IMR-90 (cell line): ENCODE results near the gene CST7. TPM values are rescaled to one million over a fixed set of nuclear protein-coding genes. Genes with fewer than 3 reads are reported as not detected.

Experiments
- ATAC-seq: fragments of 200-7000 bp; cut with Tn5 transposase; 2 replicates; pipeline ENCODE4 v1.9.1; 2020; ENCODE audit warnings: low read depth, mild to moderate bottlenecking, moderate library complexity
- BruUV-seq: library from RNA; stranded (reverse); fragments of 400-500 nt; replicated peaks from 2 replicates; lab custom pipeline; 2021; lab: Mats Ljungman, UMichigan
- CTCF ChIA-PET: fragments of 300-600 bp; formaldehyde crosslinking; extraction: SDS; loops from one replicate; lab custom pipeline; 2021; ENCODE audit warnings: antibody characterized with exemption; lab: Yijun Ruan, JAX
- POLR2A ChIA-PET: fragments of 300-600 bp; sonication (Branson Sonifier 250); formaldehyde crosslinking; loops from one replicate; lab custom pipeline; 2022; ENCODE audit warnings: antibody characterized with exemption; ENCODE audit not compliant: unreplicated experiment; lab: Charles Lee
- DNase-seq: peaks from one replicate; pipeline ENCODE4 v3.0.0; 2013
- H2AFZ ChIP-seq: replicated peaks from 2 replicates; pipeline ENCODE3; 2013; ENCODE audit warnings: low read length, mild to moderate bottlenecking; ENCODE audit not compliant: poor library complexity
- H2AK5ac ChIP-seq: 2 replicates; pipeline ENCODE4 v1.6.1; 2013; ENCODE audit warnings: low read depth, low read length, inconsistent platforms
- H2AK9ac ChIP-seq: replicated peaks from 2 replicates; pipeline ENCODE3; 2013; ENCODE audit warnings: mild to moderate bottlenecking, low read depth, low read length, moderate library complexity; ENCODE audit not compliant: poor library complexity
- H2BK120ac ChIP-seq: 2 replicates; pipeline ENCODE4 v1.6.1; 2013; ENCODE audit warnings: low read depth, low read length, inconsistent platforms
- H2BK15ac ChIP-seq: 3 replicates; pipeline ENCODE4 v1.6.1; 2013; ENCODE audit warnings: low read depth, low read length, inconsistent platforms
- H2BK20ac ChIP-seq: 2 replicates; pipeline ENCODE4 v1.6.1; 2013; ENCODE audit warnings: low read depth, mild to moderate bottlenecking, inconsistent platforms, low read length, moderate library complexity
- H2BK5ac ChIP-seq: 2 replicates; pipeline ENCODE4 v1.6.1; 2013; ENCODE audit warnings: mild to moderate bottlenecking, low read depth, low read length, inconsistent platforms; ENCODE audit not compliant: poor library complexity, severe bottlenecking
- H3K14ac ChIP-seq: replicated peaks from 2 replicates; pipeline ENCODE4 v1.6.1; 2013; ENCODE audit warnings: low read depth, low read length, inconsistent platforms
- H3K18ac ChIP-seq: 2 replicates; pipeline ENCODE4 v1.6.1; 2013; ENCODE audit warnings: low read depth, low read length, control low read depth
- H3K23ac ChIP-seq: 2 replicates; pipeline ENCODE4 v1.6.1; 2013; ENCODE audit warnings: low read depth, low read length, inconsistent platforms
- H3K27ac ChIP-seq: 2 replicates; pipeline ENCODE4 v1.5.1; 2013; ENCODE audit warnings: mild to moderate bottlenecking, control low read depth, low read length; ENCODE audit not compliant: insufficient read depth
- H3K27me3 ChIP-seq: 2 replicates; pipeline ENCODE4 v1.6.1; 2013; ENCODE audit warnings: low read length; ENCODE audit not compliant: control insufficient read depth, insufficient read depth
- H3K36me3 ChIP-seq: 2 replicates; pipeline ENCODE4 v1.6.1; 2013; ENCODE audit warnings: low read length, mixed read lengths; ENCODE audit not compliant: control insufficient read depth, insufficient read depth
- H3K4ac ChIP-seq: 2 replicates; pipeline ENCODE4 v1.6.1; 2013; ENCODE audit warnings: low read depth, low read length, inconsistent platforms
- H3K4me1 ChIP-seq: 2 replicates; pipeline ENCODE4 v1.6.1; 2013; ENCODE audit warnings: low read length, mixed read lengths; ENCODE audit not compliant: control insufficient read depth, insufficient read depth
- H3K4me2 ChIP-seq: 2 replicates; pipeline ENCODE4 v1.6.1; 2013; ENCODE audit warnings: low read depth, mild to moderate bottlenecking, control low read depth, low read length, moderate library complexity
- H3K4me3 ChIP-seq: 2 replicates; pipeline ENCODE4 v1.5.1; 2013; ENCODE audit warnings: low read depth, mild to moderate bottlenecking, control low read depth, low read length, moderate library complexity; ENCODE audit not compliant: insufficient read depth
- H3K56ac ChIP-seq: 2 replicates; pipeline ENCODE4 v1.6.1; 2013; ENCODE audit warnings: low read length, inconsistent platforms; ENCODE audit not compliant: insufficient read depth; ENCODE audit errors: extremely low read depth
- H3K79me1 ChIP-seq, 2 experiments: 2 replicates each; pipeline ENCODE4 v1.6.1; 2013; ENCODE audit warnings: low read length in 2 of 2, inconsistent platforms in 1 of 2, low read depth in 1 of 2
- H3K9ac ChIP-seq: 2 replicates; pipeline ENCODE4 v1.6.1; 2013; ENCODE audit warnings: low read depth, low read length, control low read depth
- H3K9me1 ChIP-seq: 2 replicates; pipeline ENCODE4 v1.6.1; 2013; ENCODE audit warnings: low read length, inconsistent platforms; ENCODE audit not compliant: insufficient read depth
- H3K9me3 ChIP-seq: 2 replicates; pipeline ENCODE4 v1.6.1; 2013; ENCODE audit warnings: low read length; ENCODE audit not compliant: control insufficient read depth, insufficient read depth
- H4K20me1 ChIP-seq: 2 replicates; pipeline ENCODE4 v1.6.1; 2013; ENCODE audit warnings: low read length, inconsistent platforms; ENCODE audit not compliant: insufficient read depth
- H4K5ac ChIP-seq: 2 replicates; pipeline ENCODE4 v1.6.1; 2013; ENCODE audit warnings: mild to moderate bottlenecking, low read depth, low read length, control low read depth
- H4K8ac ChIP-seq, 2 experiments: 2 replicates each; pipeline ENCODE4 v1.6.1; 2013; ENCODE audit warnings: low read depth in 2 of 2, low read length in 2 of 2, control low read depth in 1 of 2, inconsistent platforms in 1 of 2
- H4K91ac ChIP-seq: 2 replicates; pipeline ENCODE4 v1.6.1; 2013; ENCODE audit warnings: low read depth, low read length, inconsistent platforms; ENCODE audit not compliant: insufficient read depth
- BHLHE40 ChIP-seq: fragments of 150-350 bp; IDR thresholded peaks from 2 replicates; pipeline ENCODE4 v1.6.1; 2016; ENCODE audit warnings: mild to moderate bottlenecking, low read depth, low read length
- CEBPB ChIP-seq: IDR thresholded peaks from 2 replicates; pipeline ENCODE4 v1.6.1; 2012; ENCODE audit warnings: low read depth, low read length, improper control_type of control experiment
- CHD1 ChIP-seq: IDR thresholded peaks from 2 replicates; pipeline ENCODE4 v1.6.1; 2012; ENCODE audit warnings: low read depth, low read length, improper control_type of control experiment
- FOS ChIP-seq: fragments of 150-350 bp; IDR thresholded peaks from 2 replicates; pipeline ENCODE4 v1.6.1; 2016; ENCODE audit warnings: low read depth, low read length
- MAFK ChIP-seq: IDR thresholded peaks from 2 replicates; pipeline ENCODE4 v1.6.1; 2012; ENCODE audit warnings: low read depth, low read length, improper control_type of control experiment
- MAZ ChIP-seq: IDR thresholded peaks from 2 replicates; pipeline ENCODE4 v1.6.1; 2012; ENCODE audit warnings: low read depth, mild to moderate bottlenecking, low read length, improper control_type of control experiment, moderate library complexity, borderline replicate concordance
- MXI1 ChIP-seq: IDR thresholded peaks from 2 replicates; pipeline ENCODE4 v1.6.1; 2012; ENCODE audit warnings: low read depth, mild to moderate bottlenecking, low read length, moderate library complexity, borderline replicate concordance
- NFE2L2 ChIP-seq: fragments of 150-350 bp; IDR thresholded peaks from 2 replicates; pipeline ENCODE4 v1.6.1; 2016; ENCODE audit warnings: low read depth, mild to moderate bottlenecking, low read length
- POLR2A ChIP-seq: IDR thresholded peaks from 2 replicates; pipeline ENCODE4 v1.6.1; 2012; ENCODE audit warnings: mild to moderate bottlenecking, low read depth, low read length
- RAD21 ChIP-seq: IDR thresholded peaks from 2 replicates; pipeline ENCODE4 v1.6.1; 2012; ENCODE audit warnings: low read length, improper control_type of control experiment
- RCOR1 ChIP-seq: IDR thresholded peaks from 2 replicates; pipeline ENCODE4 v1.6.1; 2012; ENCODE audit warnings: mild to moderate bottlenecking, low read length, improper control_type of control experiment; ENCODE audit not compliant: insufficient replicate concordance
- RFX5 ChIP-seq: IDR thresholded peaks from 2 replicates; pipeline ENCODE4 v1.8.0; 2012; ENCODE audit warnings: low read depth, mild to moderate bottlenecking, low read length, moderate library complexity
- SMC3 ChIP-seq: fragments of 150-350 bp; IDR thresholded peaks from 2 replicates; pipeline ENCODE4 v1.6.1; 2016; ENCODE audit warnings: low read depth, mild to moderate bottlenecking, antibody characterized with exemption, low read length, moderate library complexity
- WGBS, 2 experiments: methylation state at CpG; one replicate each; pipeline versions ENCODE4 v1.1.5 to v1.1.7; 2013; ENCODE audit warnings: missing lambda C conversion rate in 2 of 2; ENCODE audit not compliant: insufficient read length in 1 of 2; ENCODE audit errors: extremely low coverage in 2 of 2; 5-methylcytosine and 5-hydroxymethylcytosine counted together
- dilution Hi-C: fragments of 300-500 bp; cut with HindIII; formaldehyde crosslinking; loops from one replicate; pipeline ENCODE4 v1.14.3; 2018; ENCODE audit warnings: low sequenced_read_pairs; ENCODE audit not compliant: unreplicated experiment
- in situ Hi-C: fragments of 300-500 bp; cut with MboI; formaldehyde crosslinking; loops from 3 replicates; pipeline ENCODE4 v1.14.3; 2019; ENCODE audit warnings: low sequenced_read_pairs, inconsistent platforms, mixed read lengths
- intact Hi-C: fragments of 100-400 bp; cut with micrococcal nuclease; formaldehyde crosslinking; loops from 2 replicates; pipeline ENCODE4 v1.10.0; 2022
- polyA plus RNA-seq, 3 experiments: library from polyadenylated mRNA; depleted of rRNA; stranded (reverse); fragments of >200 nt; gene quantifications; 2 replicates each; pipeline ENCODE4 v1.2.3, GENCODE V29; 2012; ENCODE audit warnings: low replicate concordance in 1 of 3
- total RNA-seq: library from RNA; depleted of rRNA; stranded (reverse); fragments of >200 nt; gene quantifications from 2 replicates; pipeline ENCODE4 v1.2.3, GENCODE V29; 2012
- TF ChIP-seq, protein P1 (sequence below): fragments of 150-350 bp; IDR thresholded peaks from 2 replicates; pipeline ENCODE4 v1.6.1; 2016; ENCODE audit warnings: low read depth, mild to moderate bottlenecking, low read length, moderate library complexity, borderline replicate concordance
- TF ChIP-seq, protein P2 (sequence below): conservative IDR thresholded peaks from 2 replicates; pipeline ENCODE4 v1.5.1; 2012; ENCODE audit warnings: mild to moderate bottlenecking, low read depth, low read length, improper control_type of control experiment
- TF ChIP-seq, protein P3 (sequence below): fragments of 150-350 bp; IDR thresholded peaks from 2 replicates; pipeline ENCODE4 v1.6.1; 2017; ENCODE audit warnings: mild to moderate bottlenecking, antibody characterized with exemption, low read length, low read depth

Gene CST7
- total and polyA plus RNA-seq, 2 of the 4 experiments (the other 2 are of a cell fraction) = not detected

DNA sequence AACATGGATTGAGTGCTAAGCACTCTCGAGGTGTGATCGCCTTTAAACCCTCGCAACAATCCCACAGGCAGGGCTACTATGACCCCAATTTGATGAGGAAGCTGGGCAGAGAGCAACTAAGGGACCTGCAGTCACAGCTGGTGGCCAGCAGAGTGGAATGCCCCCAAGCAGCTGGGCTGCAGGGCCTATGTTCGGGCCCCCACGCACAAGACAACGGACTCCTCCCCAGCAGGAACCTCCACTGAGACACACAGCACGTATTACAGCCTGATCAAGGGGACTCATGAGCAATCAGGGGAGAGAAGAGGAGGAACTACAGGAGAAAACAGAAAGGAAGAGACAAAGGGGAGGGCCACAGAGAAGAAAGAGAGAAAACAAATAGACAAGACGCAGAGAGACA is 21.7 kb downstream of the CST7 start:
- H4K8ac ChIP-seq = no peak overlapping the region
- TF ChIP-seq FOS (no peak), POLR2A (no peak), CHD1 (no peak), RAD21 (no peak), RFX5 (no peak), NFE2L2 (no peak), SMC3 (no peak), MAZ (no peak), CEBPB (no peak), RCOR1 (no peak), MAFK (no peak), MXI1 (no peak), BHLHE40 (no peak)
- TF ChIP-seq, protein P1, sequence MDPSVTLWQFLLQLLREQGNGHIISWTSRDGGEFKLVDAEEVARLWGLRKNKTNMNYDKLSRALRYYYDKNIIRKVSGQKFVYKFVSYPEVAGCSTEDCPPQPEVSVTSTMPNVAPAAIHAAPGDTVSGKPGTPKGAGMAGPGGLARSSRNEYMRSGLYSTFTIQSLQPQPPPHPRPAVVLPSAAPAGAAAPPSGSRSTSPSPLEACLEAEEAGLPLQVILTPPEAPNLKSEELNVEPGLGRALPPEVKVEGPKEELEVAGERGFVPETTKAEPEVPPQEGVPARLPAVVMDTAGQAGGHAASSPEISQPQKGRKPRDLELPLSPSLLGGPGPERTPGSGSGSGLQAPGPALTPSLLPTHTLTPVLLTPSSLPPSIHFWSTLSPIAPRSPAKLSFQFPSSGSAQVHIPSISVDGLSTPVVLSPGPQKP = no peak
- TF ChIP-seq, protein P2, sequence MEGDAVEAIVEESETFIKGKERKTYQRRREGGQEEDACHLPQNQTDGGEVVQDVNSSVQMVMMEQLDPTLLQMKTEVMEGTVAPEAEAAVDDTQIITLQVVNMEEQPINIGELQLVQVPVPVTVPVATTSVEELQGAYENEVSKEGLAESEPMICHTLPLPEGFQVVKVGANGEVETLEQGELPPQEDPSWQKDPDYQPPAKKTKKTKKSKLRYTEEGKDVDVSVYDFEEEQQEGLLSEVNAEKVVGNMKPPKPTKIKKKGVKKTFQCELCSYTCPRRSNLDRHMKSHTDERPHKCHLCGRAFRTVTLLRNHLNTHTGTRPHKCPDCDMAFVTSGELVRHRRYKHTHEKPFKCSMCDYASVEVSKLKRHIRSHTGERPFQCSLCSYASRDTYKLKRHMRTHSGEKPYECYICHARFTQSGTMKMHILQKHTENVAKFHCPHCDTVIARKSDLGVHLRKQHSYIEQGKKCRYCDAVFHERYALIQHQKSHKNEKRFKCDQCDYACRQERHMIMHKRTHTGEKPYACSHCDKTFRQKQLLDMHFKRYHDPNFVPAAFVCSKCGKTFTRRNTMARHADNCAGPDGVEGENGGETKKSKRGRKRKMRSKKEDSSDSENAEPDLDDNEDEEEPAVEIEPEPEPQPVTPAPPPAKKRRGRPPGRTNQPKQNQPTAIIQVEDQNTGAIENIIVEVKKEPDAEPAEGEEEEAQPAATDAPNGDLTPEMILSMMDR = no peak
- TF ChIP-seq, protein P3, sequence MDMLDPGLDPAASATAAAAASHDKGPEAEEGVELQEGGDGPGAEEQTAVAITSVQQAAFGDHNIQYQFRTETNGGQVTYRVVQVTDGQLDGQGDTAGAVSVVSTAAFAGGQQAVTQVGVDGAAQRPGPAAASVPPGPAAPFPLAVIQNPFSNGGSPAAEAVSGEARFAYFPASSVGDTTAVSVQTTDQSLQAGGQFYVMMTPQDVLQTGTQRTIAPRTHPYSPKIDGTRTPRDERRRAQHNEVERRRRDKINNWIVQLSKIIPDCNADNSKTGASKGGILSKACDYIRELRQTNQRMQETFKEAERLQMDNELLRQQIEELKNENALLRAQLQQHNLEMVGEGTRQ = no peak
- no peaks in the 10 kb centered on the region for H4K20me1 ChIP-seq
- H3K4me2 ChIP-seq = no peak overlapping the region
- no peaks in the 10 kb centered on the region for H3K9me3 ChIP-seq
- intact Hi-C loops (no loop called here), dilution Hi-C loops (no loop called here), in situ Hi-C loops (no loop called here)
- H3K36me3 ChIP-seq = peaks cover 40% of the 10 kb centered on the region
- no peak overlapping the region for H4K91ac ChIP-seq
- ATAC-seq (no peak), DNase-seq (no peak)
- H3K4me3 ChIP-seq = no peak overlapping the region
- H3K9me1 ChIP-seq = no peaks in the 10 kb centered on the region
- peaks cover 0 to 5% of the 10 kb centered on the region in 2 experiments; a peak in 1 of 4 replicates for H3K79me1 ChIP-seq
- no peak overlapping the region for H2BK15ac ChIP-seq
- no TSS peak for BruUV-seq
- no peak overlapping the region for H2BK5ac ChIP-seq
- H3K27me3 ChIP-seq = no peaks in the 10 kb centered on the region
- no peak overlapping the region for H2AK9ac ChIP-seq
- 95% methylated on average over 3 of the region's 8 CpGs; no CpG with 5 or more reads in 1 of the 2 experiments for WGBS, 2 experiments
- H3K14ac ChIP-seq = no peak overlapping the region
- no peak overlapping the region for H3K23ac ChIP-seq
- CTCF ChIA-PET = no interaction called here
- H2BK120ac ChIP-seq = no peak overlapping the region
- no peak overlapping the region for H3K4ac ChIP-seq
- no peak overlapping the region for H3K18ac ChIP-seq
- no peak overlapping the region for H2AFZ ChIP-seq
- no peak overlapping the region for H4K5ac ChIP-seq
- H3K4me1 ChIP-seq = no peaks in the 10 kb centered on the region
- no peak overlapping the region for H3K27ac ChIP-seq
- no peak overlapping the region for H2AK5ac ChIP-seq
- H3K56ac ChIP-seq = no peak overlapping the region
- POLR2A ChIA-PET = no interaction called here
- H3K9ac ChIP-seq = no peak overlapping the region
- no peak overlapping the region for H2BK20ac ChIP-seq
